Pancreas (tissue), 10 donors: Measurements from ENCODE around the gene MRPL19. TPM values are rescaled to one million over a fixed set of nuclear protein-coding genes. Genes with fewer than 3 reads are reported as not detected.
A peak's percentile ranks its signal among the peaks of the same experiment; 100 is the strongest.

ENCODE experiments used
- ATAC-seq, 4 donors: fragments of 200-7000 bp; cut with Tn5 transposase; one replicate each; pipeline versions ENCODE4 v1.8.0 to v1.9.1; 2020; ENCODE audit warnings: mild to moderate bottlenecking in 4 of 4, moderate library complexity in 4 of 4
- DNase-seq, 6 donors: peaks; one replicate each; pipeline ENCODE4 v3.0.0-alpha.2; 2020
- FAIRE-seq: peaks from 2 replicates; lab custom pipeline; 2012; peaks lifted over from hg19 to GRCh38; lab: Jason Lieb, UNC
- H3K27ac ChIP-seq, 4 donors: fragments of 200-600 bp; sonication (generic); 1 replicate in 3 of 4; 2 replicates in 1 of 4; pipeline versions ENCODE4 v1.5.0 to v1.8.0; 2020
- H3K27me3 ChIP-seq, 4 donors: fragments of 200-600 bp; one replicate each; pipeline ENCODE4 v1.8.0; 2021
- H3K36me3 ChIP-seq, 3 donors: fragments of 200-600 bp; sonication (generic) in 1 of 3; one replicate each; pipeline versions ENCODE4 v1.5.0 to v1.8.0; 2020 to 2021
- H3K4me1 ChIP-seq, 3 donors: fragments of 200-600 bp; one replicate each; pipeline ENCODE4 v1.8.0; 2021
- H3K4me3 ChIP-seq, 4 donors: fragments of 200-600 bp; sonication (generic) in 2 of 4; one replicate each; pipeline versions ENCODE4 v1.5.0 to v1.8.0; 2020 to 2021
- H3K9me3 ChIP-seq, 4 donors: fragments of 200-600 bp; one replicate each; pipeline ENCODE4 v1.8.0; 2021
- CTCF ChIP-seq, 4 donors: fragments of 200-600 bp; sonication (generic) in 3 of 4; IDR thresholded peaks; one replicate each; pipeline versions ENCODE4 v1.5.0 to v1.8.0; 2021; ENCODE audit warnings: antibody characterized with exemption in 4 of 4
- WGBS, 2 donors: extraction: QIAGEN DNeasy Blood & Tissue Kit; methylation state at CpG; one replicate each; pipeline ENCODE4 v1.1.7; 2013; 5-methylcytosine and 5-hydroxymethylcytosine counted together
- intact Hi-C, 3 donors: fragments of 100-400 bp; cut with DNase I; formaldehyde crosslinking; loops; one replicate each; pipeline versions ENCODE4 v1.11.1 to v1.14.2; 2022
- polyA plus RNA-seq, 2 donors: library from polyadenylated mRNA; stranded (reverse); fragments of 200-250 nt; gene quantifications; one replicate each; pipeline ENCODE4 v1.2.3, GENCODE V29; 2013
- total RNA-seq, 6 donors: library from RNA; stranded (reverse); fragmentation: NEBNext Ultra II Directional in 4 of 6; extraction: Animal tissue kit (Norgen Biotek cat#: 25700) in 4 of 6; gene quantifications; one replicate each; pipeline versions ENCODE4 v1.2.1 to v1.2.4, GENCODE V29; 2021 to 2023
- donor health status: healthy with polysubstance abuse.
- donor health status: DM: no; HTN: no; CAD: no; lungs with moderate emphysema.
- donor health status: DM: no; HTN: no; CAD: no.
- donor health status: control.
- donor health status: control.
- donor health status: Bipolar disorder and iron deficiency.
- donor health status: DM: yes; HTN: yes; CAD: no.
- donor health status: DM: no; HTN: no; CAD: no.
- donor health status: DM: no; HTN: no; CAD: no.
- donor health status: DM: yes; HTN: yes; CAD: no.

Gene MRPL19
- total and polyA plus RNA-seq, 8 donors, result 7.5 to 28.5 (median 18.8) TPM

GRCh38 chr2:75608684-75609333 lies 37.8 kb upstream of the MRPL19 start:
- peak; percentile 81 to 96 (median 94) for TF ChIP-seq CTCF (IDR thresholded peaks at IDR 0.05)
- FAIRE-seq (no peak), DNase-seq (peak; percentile 56 to 90 (median 80)), ATAC-seq (peak; percentile 95 to 98 (median 96))
- H3K4me1 ChIP-seq, result peaks cover 0 to 16% (median 0%) of the 10 kb centered on the region in 3 donors
- H3K27ac ChIP-seq, result no peak overlapping the region
- H3K9me3 ChIP-seq, result no peaks in the 10 kb centered on the region
- no peaks in the 10 kb centered on the region for H3K27me3 ChIP-seq
- WGBS, 2 donors, result 10% methylated on average over 25 of the region's 25 CpGs
- intact Hi-C loops, result no loop called here
- H3K36me3 ChIP-seq, result no peaks in the 10 kb centered on the region
- H3K4me3 ChIP-seq, result peak overlapping the region in 2 of 4 donors; percentile 16 to 31

- TF ChIP-seq CTCF (IDR thresholded peaks at IDR 0.05), result no peak
- no peak overlapping the region for H3K4me3 ChIP-seq
- intact Hi-C loops, result no loop called here
- ATAC-seq (no peak), FAIRE-seq (no peak), DNase-seq (no peak)
- WGBS, 2 donors, result 28 to 29% methylated on average over 5 of the region's 5 CpGs
- H3K9me3 ChIP-seq, result no peaks in the 10 kb centered on the region
- H3K27me3 ChIP-seq, result no peaks in the 10 kb centered on the region
- H3K36me3 ChIP-seq, result no peaks in the 10 kb centered on the region
- H3K4me1 ChIP-seq, result peaks cover 0 to 16% (median 0%) of the 10 kb centered on the region in 3 donors
- no peak overlapping the region for H3K27ac ChIP-seq
These were observed 37.3 kb upstream of the MRPL19 start for GRCh38 chr2:75609334-75609689.

DNA sequence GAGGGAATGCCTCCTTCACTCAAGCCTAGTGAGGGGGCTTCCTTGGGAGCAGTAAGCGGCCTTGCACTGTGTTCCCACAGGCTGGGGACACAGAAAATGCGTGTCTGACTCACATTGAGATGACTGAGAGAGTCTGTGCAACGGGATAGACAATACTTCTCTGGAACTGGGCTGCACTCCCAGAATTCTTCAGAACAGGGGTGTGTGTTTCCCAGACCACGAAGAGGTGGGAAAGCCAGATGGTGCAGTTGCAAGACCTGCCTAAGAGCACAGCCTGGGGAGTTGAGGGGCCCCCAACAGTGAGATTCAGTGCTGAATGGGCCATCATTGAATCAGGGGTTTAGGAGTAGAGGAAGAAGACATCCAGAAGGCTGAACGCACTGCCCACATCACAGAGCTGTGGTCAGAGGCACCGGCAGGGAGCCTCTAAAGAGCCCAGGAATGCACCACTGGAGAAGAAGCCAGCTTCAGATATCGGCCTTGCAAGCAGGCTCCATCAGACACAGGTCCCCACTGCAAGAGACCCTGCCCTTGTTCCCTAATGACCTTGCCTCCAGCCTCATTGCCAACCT lies 36.6 kb upstream of the MRPL19 start:
- DNase-seq (no peak), ATAC-seq (no peak), FAIRE-seq (no peak)
- no peaks in the 10 kb centered on the region for H3K36me3 ChIP-seq
- no peaks in the 10 kb centered on the region for H3K9me3 ChIP-seq
- WGBS, 2 donors, result 65 to 73% methylated on average over 7 of the region's 7 CpGs
- H3K4me3 ChIP-seq, result no peak overlapping the region
- intact Hi-C loops, result loop anchor here (5.0 to 10.0 kb wide), 2 partner anchors 135 to 138 kb away; no protein-coding TSS in a partner anchor
- no peak overlapping the region for H3K27ac ChIP-seq
- H3K4me1 ChIP-seq, result peaks cover 0 to 16% (median 0%) of the 10 kb centered on the region in 3 donors
- TF ChIP-seq CTCF (IDR thresholded peaks at IDR 0.05), result no peak
- no peaks in the 10 kb centered on the region for H3K27me3 ChIP-seq

DNA sequence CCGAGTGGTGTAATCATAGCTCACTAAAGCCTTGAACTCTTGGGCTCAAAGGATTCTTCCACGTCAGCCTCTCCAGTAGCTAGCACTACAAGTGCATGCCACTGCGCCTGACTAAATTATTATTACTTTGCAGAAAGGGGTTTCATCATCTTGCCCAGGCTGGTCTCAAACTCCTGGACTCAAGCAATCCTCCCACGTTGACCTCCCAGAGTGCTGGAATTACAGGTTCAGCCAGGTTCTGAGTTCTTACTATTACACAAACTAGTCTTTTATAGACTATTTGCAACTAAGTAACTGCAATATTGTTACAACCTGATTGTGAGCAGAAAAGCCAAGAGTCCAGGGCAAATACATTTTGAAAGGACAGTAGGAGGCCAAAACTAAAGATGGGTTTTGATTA lies 35.9 kb upstream of the MRPL19 start:
- intact Hi-C loops, result loop anchor here (5.0 to 10.0 kb wide), 2 partner anchors 136 to 138 kb away; no protein-coding TSS in a partner anchor
- Histone ChIP-seq H3K4me3 (no peak overlapping the region), H3K27ac (no peak overlapping the region), H3K9me3 (no peaks in the 10 kb centered on the region), H3K36me3 (no peaks in the 10 kb centered on the region), H3K27me3 (no peaks in the 10 kb centered on the region), H3K4me1 (peaks cover 0 to 16% (median 0%) of the 10 kb centered on the region in 3 donors)
- no peak for TF ChIP-seq CTCF (IDR thresholded peaks at IDR 0.05)
- DNase-seq (no peak), FAIRE-seq (no peak), ATAC-seq (no peak)
- WGBS, 2 donors, result 60 to 65% methylated on average over 4 of the region's 4 CpGs
